LNCaP clone FGC (cell line): ENCODE results near the gene LSAMP.

ENCODE experiments used
- DNase-seq: peaks from one replicate; pipeline ENCODE4 v3.0.0-alpha.2; 2011; ENCODE audit warnings: low read depth
- H3K4me3 ChIP-seq: 2 replicates; pipeline ENCODE4 v1.5.1; 2011; ENCODE audit warnings: mild to moderate bottlenecking, low read depth, low read length, control low read depth
- TF ChIP-seq, protein P1 (sequence below): IDR thresholded peaks from 2 replicates; pipeline ENCODE4 v1.5.1; 2012; ENCODE audit warnings: mild to moderate bottlenecking; ENCODE audit not compliant: control insufficient read depth, insufficient read depth; ENCODE audit errors: extremely low read depth

The LSAMP gene

DNA sequence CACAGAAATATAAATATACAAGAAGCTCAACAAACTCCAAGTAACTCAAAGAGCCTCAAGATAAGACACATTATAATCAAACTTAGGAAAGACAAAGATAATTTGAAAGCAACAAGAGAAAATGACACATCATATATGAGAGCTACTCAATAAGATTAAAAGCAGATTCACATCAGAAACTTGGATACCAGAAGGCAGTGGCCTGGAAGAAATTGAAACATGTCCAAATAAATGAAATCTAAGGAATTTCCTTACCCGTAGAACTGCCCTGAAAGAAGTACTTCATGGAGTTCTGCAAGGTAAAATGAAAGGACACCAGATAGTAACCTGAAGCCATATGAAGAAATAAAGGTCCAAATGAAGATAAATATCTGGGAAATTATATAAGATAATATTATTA lies 113.9 kb downstream of the LSAMP start:
- TF ChIP-seq, protein P1, sequence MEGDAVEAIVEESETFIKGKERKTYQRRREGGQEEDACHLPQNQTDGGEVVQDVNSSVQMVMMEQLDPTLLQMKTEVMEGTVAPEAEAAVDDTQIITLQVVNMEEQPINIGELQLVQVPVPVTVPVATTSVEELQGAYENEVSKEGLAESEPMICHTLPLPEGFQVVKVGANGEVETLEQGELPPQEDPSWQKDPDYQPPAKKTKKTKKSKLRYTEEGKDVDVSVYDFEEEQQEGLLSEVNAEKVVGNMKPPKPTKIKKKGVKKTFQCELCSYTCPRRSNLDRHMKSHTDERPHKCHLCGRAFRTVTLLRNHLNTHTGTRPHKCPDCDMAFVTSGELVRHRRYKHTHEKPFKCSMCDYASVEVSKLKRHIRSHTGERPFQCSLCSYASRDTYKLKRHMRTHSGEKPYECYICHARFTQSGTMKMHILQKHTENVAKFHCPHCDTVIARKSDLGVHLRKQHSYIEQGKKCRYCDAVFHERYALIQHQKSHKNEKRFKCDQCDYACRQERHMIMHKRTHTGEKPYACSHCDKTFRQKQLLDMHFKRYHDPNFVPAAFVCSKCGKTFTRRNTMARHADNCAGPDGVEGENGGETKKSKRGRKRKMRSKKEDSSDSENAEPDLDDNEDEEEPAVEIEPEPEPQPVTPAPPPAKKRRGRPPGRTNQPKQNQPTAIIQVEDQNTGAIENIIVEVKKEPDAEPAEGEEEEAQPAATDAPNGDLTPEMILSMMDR = no peak
- no peak overlapping the region for H3K4me3 ChIP-seq
- no peak for DNase-seq

- TF ChIP-seq, protein P1 = no peak
- no peak overlapping the region for H3K4me3 ChIP-seq
- no peak for DNase-seq
Measured at GRCh38 chr3:116322750-116323375, 122.4 kb downstream of the LSAMP start.

DNA sequence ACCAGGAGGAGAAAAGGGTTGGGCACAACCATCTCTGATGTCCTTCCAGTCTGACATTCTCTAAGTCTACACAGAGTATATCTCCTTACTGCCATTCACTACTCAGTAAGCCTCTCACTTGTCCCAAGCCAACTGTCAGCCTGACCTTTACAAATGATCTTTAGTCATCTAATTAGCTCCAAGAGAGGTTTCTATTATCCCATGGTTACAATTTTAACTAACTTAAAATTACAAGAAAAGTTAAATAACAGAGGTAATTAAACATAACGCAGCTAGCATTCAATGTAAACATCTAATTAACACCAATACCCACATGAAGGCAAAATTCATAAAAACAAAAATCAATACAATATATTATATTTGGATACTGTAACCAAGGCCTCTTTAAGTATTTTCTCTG lies 126.9 kb downstream of the LSAMP start:
- TF ChIP-seq, protein P1 = no peak
- DNase-seq = no peak
- H3K4me3 ChIP-seq = no peak overlapping the region

DNA sequence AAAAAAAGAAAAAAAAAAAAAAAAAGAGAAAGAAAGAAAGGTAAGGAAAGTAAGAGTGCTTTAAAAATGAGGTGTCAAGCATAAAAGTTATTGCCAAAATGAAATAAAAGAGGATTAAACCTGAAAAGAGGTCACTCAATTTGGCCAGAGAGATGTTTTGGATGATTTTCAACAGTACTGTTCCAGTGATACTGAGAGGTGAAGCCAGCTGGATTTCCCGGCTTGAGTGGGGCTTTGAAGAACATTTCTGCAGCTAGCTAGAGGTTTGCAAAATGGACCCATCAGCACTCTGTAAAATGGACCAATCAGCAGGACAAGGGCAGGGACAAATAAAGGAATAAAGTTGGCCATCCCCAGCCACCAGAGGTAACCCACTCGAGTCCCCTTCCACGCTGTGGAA lies 128.5 kb downstream of the LSAMP start:
- no peak for DNase-seq
- H3K4me3 ChIP-seq = no peak overlapping the region
- TF ChIP-seq, protein P1 = no peak

- TF ChIP-seq, protein P1 = no peak
- DNase-seq = no peak
- no peak overlapping the region for H3K4me3 ChIP-seq
Measured at GRCh38 chr3:116314476-116314875, 130.8 kb downstream of the LSAMP start.

DNA sequence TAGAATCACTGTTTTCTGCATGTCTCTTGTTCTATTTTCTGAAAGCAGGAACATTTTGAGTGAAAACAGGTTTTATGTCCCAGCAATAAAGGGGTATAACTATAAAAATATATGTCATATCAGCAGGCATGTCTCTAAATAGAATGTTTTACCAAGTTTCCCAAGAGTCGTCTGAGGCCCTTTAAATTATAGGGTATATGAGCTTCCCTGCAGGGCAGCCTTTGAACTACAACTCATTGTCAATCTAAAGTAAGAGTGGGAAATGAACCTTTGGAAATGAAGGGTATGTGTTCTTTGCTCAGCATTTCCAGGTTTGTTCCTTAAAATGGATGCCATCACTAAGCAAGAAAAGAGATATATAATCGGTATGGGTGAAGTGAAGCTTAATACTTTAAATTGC lies 138.6 kb downstream of the LSAMP start:
- no peak for DNase-seq
- TF ChIP-seq, protein P1 = no peak
- no peak overlapping the region for H3K4me3 ChIP-seq

- no peak for DNase-seq
- TF ChIP-seq, protein P1 = no peak
- no peak overlapping the region for H3K4me3 ChIP-seq
Measured at GRCh38 chr3:116306149-116306548, 139.1 kb downstream of the LSAMP start.
